DMS53 (cell line): ENCODE results near the gene IQSEC2.

Source experiments
- DNase-seq: peaks from one replicate; lab custom pipeline; 2025; lab: John Stamatoyannopoulos, UW

IQSEC2 gene

GRCh38 chrX:53244610-53245009, 36.8 kb downstream of the IQSEC2 start:
- peak; percentile 6 for DNase-seq

GRCh38 chrX:53242310-53242709, 39.1 kb downstream of the IQSEC2 start:
- no peak for DNase-seq

GRCh38 chrX:53241558-53241957, 39.8 kb downstream of the IQSEC2 start:
- DNase-seq = no peak

GRCh38 chrX:53239474-53239873, 41.9 kb downstream of the IQSEC2 start:
- DNase-seq = peak; percentile 47

GRCh38 chrX:53237056-53237455, 44.3 kb downstream of the IQSEC2 start:
- no peak for DNase-seq

GRCh38 chrX:53236025-53236679, 45.2 kb downstream of the IQSEC2 start:
- no peak for DNase-seq

- no peak for DNase-seq
Measured at GRCh38 chrX:53235566-53235965, 45.8 kb downstream of the IQSEC2 start.

GRCh38 chrX:53234484-53234883, 46.9 kb downstream of the IQSEC2 start:
- DNase-seq = no peak

- no peak for DNase-seq
Measured at GRCh38 chrX:53233536-53233935, 47.8 kb downstream of the IQSEC2 start.

GRCh38 chrX:53230116-53230515, 51.3 kb downstream of the IQSEC2 start:
- no peak for DNase-seq

- DNase-seq = no peak
Measured at GRCh38 chrX:53227224-53227765, 54.1 kb downstream of the IQSEC2 start.

- peak; percentile 97 for DNase-seq
Measured at GRCh38 chrX:53224860-53225797, 56.3 kb downstream of the IQSEC2 start, which contains the start of gene KDM5C. TSS of gene KDM5C (minus strand) at chrX:53225207. CDS start at chrX:53224889, 318 bp downstream.

GRCh38 chrX:53223955-53224859, 57.2 kb downstream of the IQSEC2 start:
- peak; percentile 55 for DNase-seq

GRCh38 chrX:53223068-53223693, 58.2 kb downstream of the IQSEC2 start:
- DNase-seq = no peak
